ENCODE measurements around the gene DEPDC5. TPM values are rescaled to one million over a fixed set of nuclear protein-coding genes. Genes with fewer than 3 reads are reported as not detected.
"Not testable (repeated sequence)": the region's sequence is repeated elsewhere in the genome, so short reads cannot be mapped to it uniquely, and the experiment has no call there.

Gene DEPDC5
- total RNA-seq, 1 donor from 2014 or later: 28.7 TPM

- Histone ChIP-seq H3K4me3 (no peak overlapping the region), H3K27me3 (no peaks in the 10 kb centered on the region), H3K36me3 (peaks cover 0 to 5% of the 10 kb centered on the region in 2 donors), H3K27ac (no peak overlapping the region), H3K4me1 (peaks cover 8% of the 10 kb centered on the region), H3K9me3 (no peaks in the 10 kb centered on the region)
- TF ChIP-seq CTCF (IDR thresholded peaks at IDR 0.05) (no peak), POLR2A (IDR thresholded peaks at IDR 0.05) (no peak), POLR2AphosphoS5 (IDR thresholded peaks at IDR 0.05; ENCODE audit: insufficient read depth in 1 of 2, low read depth in 1 of 2) (no peak)
- DNase-seq (ENCODE audit: extremely low spot score in 2 of 2): no peak
- intact Hi-C loops (cut with DNase I): no loop called here
Measured at GRCh38 chr22:31739795-31740201, 14.0 kb upstream of the DEPDC5 start.

- intact Hi-C loops (cut with DNase I); H3K9me3 ChIP-seq; H3K27me3 ChIP-seq; H3K27ac ChIP-seq; H3K4me3 ChIP-seq; H3K36me3 ChIP-seq; DNase-seq (ENCODE audit: extremely low spot score in 2 of 2); H3K4me1 ChIP-seq: not testable (repeated sequence)
Measured at GRCh38 chr22:31740314-31740713, 13.5 kb upstream of the DEPDC5 start.

- Histone ChIP-seq H3K27me3 (no peaks in the 10 kb centered on the region), H3K4me1 (peaks cover 14% of the 10 kb centered on the region), H3K9me3 (no peaks in the 10 kb centered on the region), H3K4me3 (no peak overlapping the region), H3K36me3 (peaks cover 0 to 2% of the 10 kb centered on the region in 2 donors), H3K27ac (no peak overlapping the region)
- intact Hi-C loops (cut with DNase I): no loop called here
- TF ChIP-seq CTCF (IDR thresholded peaks at IDR 0.05) (no peak), POLR2A (IDR thresholded peaks at IDR 0.05) (no peak), POLR2AphosphoS5 (IDR thresholded peaks at IDR 0.05; ENCODE audit: insufficient read depth in 1 of 2, low read depth in 1 of 2) (no peak)
- no peak for DNase-seq (ENCODE audit: extremely low spot score in 2 of 2)
Measured at GRCh38 chr22:31742115-31742514, 11.7 kb upstream of the DEPDC5 start.

GRCh38 chr22:31742682-31743081, 11.1 kb upstream of the DEPDC5 start:
- H3K36me3 ChIP-seq: no peaks in the 10 kb centered on the region
- no peaks in the 10 kb centered on the region for H3K9me3 ChIP-seq
- TF ChIP-seq CTCF (IDR thresholded peaks at IDR 0.05) (no peak), POLR2AphosphoS5 (IDR thresholded peaks at IDR 0.05; ENCODE audit: insufficient read depth in 1 of 2, low read depth in 1 of 2) (no peak), POLR2A (IDR thresholded peaks at IDR 0.05) (no peak)
- intact Hi-C loops (cut with DNase I): no loop called here
- peaks cover 14% of the 10 kb centered on the region for H3K4me1 ChIP-seq
- H3K27me3 ChIP-seq: no peaks in the 10 kb centered on the region
- no peak overlapping the region for H3K4me3 ChIP-seq
- DNase-seq (ENCODE audit: extremely low spot score in 2 of 2): no peak
- no peak overlapping the region for H3K27ac ChIP-seq

GRCh38 chr22:31743871-31744270, 9.9 kb upstream of the DEPDC5 start:
- TF ChIP-seq CTCF (IDR thresholded peaks at IDR 0.05) (no peak), POLR2A (IDR thresholded peaks at IDR 0.05) (no peak), POLR2AphosphoS5 (IDR thresholded peaks at IDR 0.05; ENCODE audit: insufficient read depth in 1 of 2, low read depth in 1 of 2) (no peak)
- Histone ChIP-seq H3K27me3 (no peaks in the 10 kb centered on the region), H3K4me1 (peaks cover 24% of the 10 kb centered on the region), H3K4me3 (no peak overlapping the region), H3K36me3 (no peaks in the 10 kb centered on the region), H3K9me3 (no peaks in the 10 kb centered on the region), H3K27ac (no peak overlapping the region)
- intact Hi-C loops (cut with DNase I): no loop called here
- no peak for DNase-seq (ENCODE audit: extremely low spot score in 2 of 2)

GRCh38 chr22:31747441-31747840, 6.4 kb upstream of the DEPDC5 start:
- H3K36me3 ChIP-seq: no peaks in the 10 kb centered on the region
- no peak for DNase-seq (ENCODE audit: extremely low spot score in 2 of 2)
- intact Hi-C loops (cut with DNase I): no loop called here
- H3K4me1 ChIP-seq: peaks cover 33% of the 10 kb centered on the region
- H3K27me3 ChIP-seq: no peaks in the 10 kb centered on the region
- no peak overlapping the region for H3K27ac ChIP-seq
- TF ChIP-seq CTCF (IDR thresholded peaks at IDR 0.05) (no peak), POLR2A (IDR thresholded peaks at IDR 0.05) (no peak), POLR2AphosphoS5 (IDR thresholded peaks at IDR 0.05; ENCODE audit: insufficient read depth in 1 of 2, low read depth in 1 of 2) (no peak)
- no peak overlapping the region for H3K4me3 ChIP-seq
- H3K9me3 ChIP-seq: no peaks in the 10 kb centered on the region

Data from vagina (tissue), 2 donors.